ENCODE data around the gene RND2. TPM values are rescaled to one million over a fixed set of nuclear protein-coding genes. Genes with fewer than 3 reads are reported as not detected.

The RND2 gene
- total RNA-seq: 0.54 and 0.78 TPM in 2 replicates

GRCh38 chr17:43024407-43025289 is at the start of gene RND2:
TSS of gene RND2 (plus strand) at chr17:43025231. CDS start at chr17:43025348, 117 bp downstream.

DNA sequence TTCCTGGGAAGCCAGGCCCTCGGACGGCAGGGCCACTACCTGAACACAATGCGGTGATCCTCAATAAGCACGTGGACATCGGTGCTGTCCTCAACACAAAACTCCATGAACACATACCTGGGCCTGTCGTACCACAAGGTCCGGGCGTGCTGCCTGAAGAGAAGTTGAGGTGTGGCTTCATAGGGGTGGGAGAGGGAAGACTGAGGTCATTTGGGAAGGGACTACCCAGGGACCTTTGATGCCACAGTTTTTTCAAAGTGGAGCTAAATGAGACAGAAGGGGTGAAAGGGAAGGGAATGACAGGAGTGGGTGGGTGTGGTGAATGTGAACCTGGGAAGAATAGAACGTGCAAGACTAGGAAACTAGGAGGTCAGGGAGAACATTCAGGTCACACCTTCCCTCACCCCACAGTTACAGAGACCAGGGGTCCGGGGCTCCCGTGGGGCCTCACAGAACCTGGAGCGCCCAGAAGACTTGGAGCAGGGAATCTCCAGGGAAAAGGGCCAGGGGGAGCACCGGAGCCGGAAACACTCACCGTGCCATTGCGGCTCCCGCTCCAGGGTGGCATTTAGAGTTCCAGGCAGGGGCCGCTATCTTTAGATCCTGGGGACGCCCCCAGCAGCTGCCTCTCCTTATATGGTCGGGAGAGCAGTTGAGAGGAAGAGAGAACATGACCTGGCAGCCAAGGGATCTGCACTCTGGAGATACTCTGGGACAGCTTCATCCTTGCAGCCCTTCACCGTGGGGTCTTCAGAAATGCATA is 45.3 kb upstream of the RND2 start, which contains the start of gene PTGES3L:
Gene PTGES3L, minus strand, starts transcription at position 570 of the 763 bp plus-strand sequence. Its CDS starts 27 bp downstream, at position 543.

GRCh38 chr17:42980274-42980765 is 44.7 kb upstream of the RND2 start, which contains the start of gene RUNDC1:
TSS of gene RUNDC1 (plus strand) at chr17:42980565. CDS start at chr17:42980577, 12 bp downstream.

GRCh38 chr17:42997984-42998938 is 26.8 kb upstream of the RND2 start, which contains the start of gene RPL27:
TSS of gene RPL27 (plus strand) at chr17:42998419. CDS start at chr17:42998751, 332 bp downstream.

DNA sequence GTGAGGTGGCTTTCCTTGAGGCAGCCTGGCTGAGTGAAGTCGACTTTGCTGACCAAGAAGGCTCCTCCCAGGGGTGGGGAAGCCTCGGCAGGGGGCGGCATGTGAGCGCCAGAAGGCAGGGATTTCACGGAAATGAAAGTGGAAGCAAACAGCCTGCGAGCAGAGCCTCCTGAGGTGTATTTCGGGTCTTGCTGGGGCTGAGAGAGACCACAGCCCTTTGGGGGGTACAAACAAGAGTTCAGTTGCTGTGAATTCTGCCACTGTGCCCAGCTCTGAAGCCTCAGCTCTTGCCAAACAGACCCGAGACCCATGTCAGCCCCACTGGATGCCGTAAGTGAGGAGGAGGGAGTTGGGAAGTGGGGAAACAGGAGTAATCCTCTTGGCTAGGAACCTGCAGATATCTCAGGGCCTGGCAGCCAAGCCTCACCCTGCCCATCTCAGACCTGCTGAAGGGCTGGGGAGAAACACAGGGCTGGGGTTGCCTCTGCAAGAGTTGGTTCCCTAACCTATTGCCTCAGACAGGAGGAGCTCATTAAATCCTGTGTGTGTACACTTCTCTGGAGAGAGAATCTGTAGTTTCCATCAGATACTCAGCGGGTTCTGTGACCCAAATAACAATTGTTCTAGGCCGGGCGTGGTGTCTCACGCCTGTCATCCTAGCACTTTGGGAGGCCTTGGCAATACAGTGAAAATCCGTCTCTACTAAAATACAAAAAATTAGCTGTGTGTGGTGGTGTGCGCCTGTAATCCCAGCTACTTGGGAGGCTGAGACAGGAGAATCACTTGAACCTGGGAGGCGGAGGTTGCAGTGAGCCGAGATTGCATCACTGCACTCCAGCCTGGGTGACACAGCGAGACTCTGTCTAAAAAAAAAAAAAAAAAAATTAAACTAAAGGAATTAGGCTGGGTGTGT is 18.1 kb upstream of the RND2 start, which contains the start of gene IFI35:
Gene IFI35, plus strand, starts transcription at position 146 of the 913 bp plus-strand sequence. Its CDS starts 164 bp downstream, at position 310.

GRCh38 chr17:43021741-43022512 is 3.1 kb upstream of the RND2 start, which contains the start of gene VAT1:
TSS of gene VAT1 (minus strand) at chr17:43022385. CDS start at chr17:43022322, 63 bp downstream.

Other genes starting within 250 kb of the RND2 start
- under 0.01 TPM in 1 of 2 replicates, not detected in the other for gene WNK4, start 244.6 kb upstream of the RND2 start, total RNA-seq
- 48.9 and 52.8 TPM in 2 replicates for gene COA3, start 226.5 kb upstream of the RND2 start, total RNA-seq
- gene CNTD1, start 226.4 kb upstream of the RND2 start, total RNA-seq: 0.13 and 0.65 TPM in 2 replicates
- 73.6 and 81.3 TPM in 2 replicates for gene BECN1, start 200.9 kb upstream of the RND2 start, total RNA-seq
- 85.0 and 90.0 TPM in 2 replicates for gene PSME3, start 191.8 kb upstream of the RND2 start, total RNA-seq
- gene AOC2, start 180.7 kb upstream of the RND2 start, total RNA-seq: 1.3 and 2.6 TPM in 2 replicates
- 0.13 and 0.54 TPM in 2 replicates for gene AOC3, start 174.0 kb upstream of the RND2 start, total RNA-seq
- gene G6PC1, start 124.4 kb upstream of the RND2 start, total RNA-seq: not detected in 2 replicates
- gene AARSD1, start 60.8 kb upstream of the RND2 start, total RNA-seq: 16.2 and 16.7 TPM in 2 replicates
- gene PTGES3L, start 45.2 kb upstream of the RND2 start, total RNA-seq: 0.11 and 0.52 TPM in 2 replicates
- 11.0 and 11.8 TPM in 2 replicates for gene RUNDC1, start 44.7 kb upstream of the RND2 start, total RNA-seq
- gene RPL27, start 26.8 kb upstream of the RND2 start, total RNA-seq: 992 and 1,718 TPM in 2 replicates
- 43.2 and 51.2 TPM in 2 replicates for gene IFI35, start 18.4 kb upstream of the RND2 start, total RNA-seq
- gene VAT1, start 2.8 kb upstream of the RND2 start, total RNA-seq: 322 and 382 TPM in 2 replicates
- 15.3 and 20.2 TPM in 2 replicates for gene BRCA1, start 100.1 kb downstream of the RND2 start, total RNA-seq
- gene NBR1, start 146.0 kb downstream of the RND2 start, total RNA-seq: 152 and 156 TPM in 2 replicates
- 8.1 and 8.2 TPM in 2 replicates for gene TMEM106A, start 186.6 kb downstream of the RND2 start, total RNA-seq
- 0.26 TPM in 1 of 2 replicates, not detected in the other for gene CCDC200, start 203.4 kb downstream of the RND2 start, total RNA-seq
- gene RNU2-1, start 208.7 kb downstream of the RND2 start, total RNA-seq: not detected in 2 replicates